Measurements from ENCODE around the gene PSPH. TPM values are rescaled to one million over a fixed set of nuclear protein-coding genes. Genes with fewer than 3 reads are reported as not detected.
A peak's percentile ranks its signal among the peaks of the same experiment; 100 is the strongest.
"Not testable (repeated sequence)": the region's sequence is repeated elsewhere in the genome, so short reads cannot be mapped to it uniquely, and the experiment has no call there.

The PSPH gene
- total RNA-seq = 11.4 to 37.5 TPM (median 35.9 TPM) in 3 replicates
- long read RNA-seq, transcript PSPH-202 (8 exons, 2,178 nt) = major isoform, 5 of 64 reads
- long read RNA-seq, partial matches to known transcripts = 48 of 64 reads
- long read RNA-seq, other reads (novel, unspliced or antisense) = 9 of 64 reads

DNA sequence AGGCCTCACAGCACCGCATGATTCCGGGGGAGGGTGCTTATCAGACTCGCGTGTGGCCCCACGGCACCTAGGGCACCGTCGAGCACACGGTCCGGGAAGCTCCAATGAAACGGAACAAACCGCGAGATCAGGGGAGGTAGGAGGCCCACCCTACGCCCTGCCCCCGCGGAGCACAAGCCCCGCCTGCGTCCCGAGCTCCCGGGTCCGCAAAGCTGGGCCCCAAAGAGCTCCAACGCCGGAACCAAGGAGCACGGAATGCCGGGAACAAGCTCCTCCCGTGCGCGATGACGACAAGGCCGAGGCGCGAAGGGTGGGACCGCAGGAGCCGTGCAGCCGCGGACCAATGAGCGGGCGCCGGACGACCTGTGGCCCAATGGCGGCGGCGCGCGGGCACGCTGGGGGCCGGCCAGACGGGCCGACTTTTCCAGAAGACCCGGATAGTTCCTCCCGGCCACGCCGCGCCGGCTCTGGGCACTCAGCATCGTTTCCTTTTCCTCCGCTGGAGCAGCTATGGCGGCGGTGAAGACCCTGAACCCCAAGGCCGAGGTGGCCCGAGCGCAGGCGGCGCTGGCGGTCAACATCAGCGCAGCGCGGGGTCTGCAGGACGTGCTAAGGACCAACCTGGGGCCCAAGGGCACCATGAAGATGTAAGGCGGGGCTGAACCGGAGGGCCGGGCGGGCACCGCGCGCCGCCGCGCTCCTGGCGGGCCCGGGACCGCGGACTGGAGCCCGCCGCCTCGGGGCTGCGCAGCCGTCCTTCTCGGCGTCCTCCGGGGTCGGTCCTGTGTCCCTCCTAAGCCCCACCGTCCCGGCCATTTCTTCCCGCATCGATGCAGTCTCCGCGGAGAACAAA lies at the start of gene PSPH, which contains the start of gene CCT6A:
TSS of gene PSPH (minus strand) at position 106 of the 853 bp plus-strand sequence. CDS start 30,232 bp downstream, outside the sequence.
TSS of gene CCT6A (plus strand) at position 427 of the 853 bp plus-strand sequence. CDS start at position 511, 84 bp downstream.
- no peaks in the 10 kb centered on the region for H3K9me3 Mint-ChIP-seq (ENCODE audit: low read depth)
- TF ChIP-seq, protein P1, sequence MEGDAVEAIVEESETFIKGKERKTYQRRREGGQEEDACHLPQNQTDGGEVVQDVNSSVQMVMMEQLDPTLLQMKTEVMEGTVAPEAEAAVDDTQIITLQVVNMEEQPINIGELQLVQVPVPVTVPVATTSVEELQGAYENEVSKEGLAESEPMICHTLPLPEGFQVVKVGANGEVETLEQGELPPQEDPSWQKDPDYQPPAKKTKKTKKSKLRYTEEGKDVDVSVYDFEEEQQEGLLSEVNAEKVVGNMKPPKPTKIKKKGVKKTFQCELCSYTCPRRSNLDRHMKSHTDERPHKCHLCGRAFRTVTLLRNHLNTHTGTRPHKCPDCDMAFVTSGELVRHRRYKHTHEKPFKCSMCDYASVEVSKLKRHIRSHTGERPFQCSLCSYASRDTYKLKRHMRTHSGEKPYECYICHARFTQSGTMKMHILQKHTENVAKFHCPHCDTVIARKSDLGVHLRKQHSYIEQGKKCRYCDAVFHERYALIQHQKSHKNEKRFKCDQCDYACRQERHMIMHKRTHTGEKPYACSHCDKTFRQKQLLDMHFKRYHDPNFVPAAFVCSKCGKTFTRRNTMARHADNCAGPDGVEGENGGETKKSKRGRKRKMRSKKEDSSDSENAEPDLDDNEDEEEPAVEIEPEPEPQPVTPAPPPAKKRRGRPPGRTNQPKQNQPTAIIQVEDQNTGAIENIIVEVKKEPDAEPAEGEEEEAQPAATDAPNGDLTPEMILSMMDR (IDR thresholded peaks at IDR 0.05) = no peak
- peak within 1 kb of the TSS; percentile 96 for H3K27ac Mint-ChIP-seq (ENCODE audit: unreplicated experiment)
- DNase-seq (ENCODE audit: low spot score) = peak; percentile 99
- H3K27me3 Mint-ChIP-seq (ENCODE audit: low read depth) = no peaks in the 10 kb centered on the region
- H3K4me3 Mint-ChIP-seq (ENCODE audit: unreplicated experiment) = peak within 1 kb of the TSS; percentile 94
- peaks cover 6% of the 10 kb centered on the region for H3K36me3 Mint-ChIP-seq (ENCODE audit: low read depth)
- H3K4me1 Mint-ChIP-seq (ENCODE audit: low read depth) = peaks cover 59% of the 10 kb centered on the region

DNA sequence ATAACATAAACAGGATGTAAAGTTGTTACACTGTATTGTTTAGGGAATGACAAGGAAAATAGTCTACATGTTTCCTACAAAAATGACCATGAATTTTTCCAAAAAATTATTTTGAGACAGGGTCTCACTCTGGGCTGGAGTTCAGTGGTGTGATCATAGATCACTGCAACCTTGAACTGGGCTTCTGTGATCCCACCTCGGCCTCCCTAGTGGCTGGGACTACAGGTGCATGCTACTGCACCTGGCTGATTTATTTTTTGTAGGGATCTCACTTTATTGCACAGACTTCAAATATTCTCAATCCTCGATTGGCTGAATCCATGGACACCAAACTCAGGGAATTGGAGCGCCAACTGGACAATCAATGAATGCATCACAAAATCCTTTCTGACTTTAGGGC lies 48.4 kb upstream of the PSPH start:
- H3K4me3 Mint-ChIP-seq (ENCODE audit: unreplicated experiment) = no peak overlapping the region
- H3K27me3 Mint-ChIP-seq (ENCODE audit: low read depth) = no peaks in the 10 kb centered on the region
- peak; percentile 8 for DNase-seq (ENCODE audit: low spot score)
- no peak overlapping the region for H3K27ac Mint-ChIP-seq (ENCODE audit: unreplicated experiment)
- peaks cover 3% of the 10 kb centered on the region for H3K4me1 Mint-ChIP-seq (ENCODE audit: low read depth)
- H3K9me3 Mint-ChIP-seq (ENCODE audit: low read depth) = no peaks in the 10 kb centered on the region
- TF ChIP-seq, protein P1 (IDR thresholded peaks at IDR 0.05) = no peak
- peaks cover 6% of the 10 kb centered on the region for H3K36me3 Mint-ChIP-seq (ENCODE audit: low read depth)

DNA sequence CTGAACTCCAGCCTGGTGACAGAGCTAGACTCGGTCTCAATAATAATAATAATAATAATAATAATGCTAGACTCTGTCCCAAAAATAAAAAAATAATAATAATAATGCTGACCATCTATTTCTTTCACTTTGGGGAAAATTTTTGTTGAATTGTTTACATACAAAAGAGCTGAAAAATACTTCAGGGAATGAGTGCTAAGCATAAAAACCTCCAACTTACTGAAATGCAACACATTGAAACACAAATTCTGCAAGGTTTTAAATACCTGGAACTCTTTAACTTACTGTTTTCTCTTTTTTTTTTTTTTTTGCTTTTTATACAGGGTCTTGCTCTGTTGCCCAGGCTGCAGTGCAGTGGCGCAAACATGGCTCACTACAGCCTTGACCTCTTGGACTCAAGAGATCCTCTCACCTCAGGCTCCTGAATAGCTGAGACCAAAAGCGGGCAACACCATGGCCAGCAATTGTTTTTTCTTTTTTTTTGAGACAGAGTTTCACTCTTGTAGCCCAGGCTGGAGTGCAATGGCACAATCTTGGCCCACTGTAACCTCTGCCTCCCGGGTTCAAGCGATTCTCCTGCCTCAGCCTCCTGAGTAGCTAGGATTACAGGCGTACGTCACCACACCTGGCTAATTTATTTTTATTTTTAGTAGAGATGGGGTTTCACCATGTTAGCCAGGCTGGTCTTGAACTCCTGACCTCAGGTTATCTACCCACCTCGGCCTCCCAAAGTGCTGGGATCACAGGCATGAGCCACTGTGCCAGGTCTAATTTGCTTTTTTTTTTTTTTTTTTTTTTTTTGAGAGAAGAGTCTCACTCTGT lies 47.2 kb upstream of the PSPH start:
- not testable (repeated sequence) for H3K9me3 Mint-ChIP-seq (ENCODE audit: low read depth); H3K4me1 Mint-ChIP-seq (ENCODE audit: low read depth); H3K36me3 Mint-ChIP-seq (ENCODE audit: low read depth); H3K27ac Mint-ChIP-seq (ENCODE audit: unreplicated experiment); H3K4me3 Mint-ChIP-seq (ENCODE audit: unreplicated experiment); H3K27me3 Mint-ChIP-seq (ENCODE audit: low read depth)
- DNase-seq (ENCODE audit: low spot score) = peak; percentile 32

DNA sequence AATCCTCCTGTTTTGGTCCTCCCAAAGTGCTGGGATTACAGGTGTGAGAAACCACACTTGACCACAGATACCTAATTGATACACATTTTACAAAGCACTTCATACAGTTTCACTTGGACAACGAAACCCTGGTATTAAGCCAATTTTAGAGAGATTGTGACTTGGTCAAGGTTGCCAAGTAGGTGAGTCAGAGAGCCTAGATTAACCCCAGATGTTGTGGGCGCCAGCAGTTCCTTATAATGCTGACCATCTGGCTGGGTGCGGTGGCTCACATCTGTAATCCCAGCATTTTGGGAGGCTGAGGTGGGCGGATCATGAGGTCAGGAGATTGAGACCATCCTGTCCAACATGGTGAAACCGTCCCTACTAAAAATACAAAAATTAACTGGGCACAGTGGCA lies 46.5 kb upstream of the PSPH start:
- TF ChIP-seq, protein P1 (IDR thresholded peaks at IDR 0.05) = no peak
- H3K36me3 Mint-ChIP-seq (ENCODE audit: low read depth) = peaks cover 2% of the 10 kb centered on the region
- peaks cover 9% of the 10 kb centered on the region for H3K4me1 Mint-ChIP-seq (ENCODE audit: low read depth)
- peak; percentile 9 for DNase-seq (ENCODE audit: low spot score)
- H3K9me3 Mint-ChIP-seq (ENCODE audit: low read depth) = no peaks in the 10 kb centered on the region
- H3K27ac Mint-ChIP-seq (ENCODE audit: unreplicated experiment) = no peak overlapping the region
- no peak overlapping the region for H3K4me3 Mint-ChIP-seq (ENCODE audit: unreplicated experiment)
- no peaks in the 10 kb centered on the region for H3K27me3 Mint-ChIP-seq (ENCODE audit: low read depth)

DNA sequence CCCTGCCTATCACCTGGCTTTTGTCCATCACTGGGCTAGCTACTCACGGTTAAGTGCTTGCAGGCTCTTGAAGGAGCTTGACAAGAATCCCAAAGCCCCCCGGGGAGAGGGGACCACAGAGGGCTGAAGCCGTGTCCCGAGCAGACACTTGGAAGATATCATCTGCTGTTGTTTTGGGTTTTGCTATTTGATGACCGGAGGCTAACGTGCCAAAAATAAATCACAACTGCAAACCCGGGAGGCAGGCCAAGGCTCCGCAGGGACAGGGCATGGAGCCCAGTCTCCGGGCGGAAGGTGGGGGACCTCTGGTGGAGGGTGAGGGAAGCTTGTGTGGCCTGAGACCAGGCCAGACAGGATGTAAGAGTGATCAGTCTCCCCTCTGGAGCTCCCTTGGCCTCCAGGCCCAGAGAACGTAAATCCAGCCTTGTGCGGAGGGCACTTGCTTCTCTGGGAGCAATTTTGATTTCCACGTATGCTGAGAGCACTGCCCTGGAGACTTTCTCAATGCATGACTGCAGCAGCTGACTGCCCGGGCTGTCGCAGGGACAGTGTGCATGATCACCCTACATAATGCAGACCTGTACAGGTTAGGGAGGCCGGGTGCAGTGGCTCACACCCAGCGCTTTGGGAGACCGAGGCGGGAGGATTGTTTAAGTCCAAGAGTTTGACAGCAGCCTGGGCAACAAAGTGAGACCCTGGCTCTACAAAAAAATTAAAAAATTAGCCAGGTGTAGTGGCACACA lies 41.7 kb upstream of the PSPH start, which contains the start of gene PHKG1:
TSS of gene PHKG1 (minus strand) at position 164 of the 743 bp plus-strand sequence. CDS start 4,011 bp downstream, outside the sequence.
- TF ChIP-seq, protein P1 (IDR thresholded peaks at IDR 0.05) = peak; percentile 77
- Mint-ChIP-seq H3K27ac (ENCODE audit: unreplicated experiment) (peak within 1 kb of the TSS; percentile 57), H3K4me3 (ENCODE audit: unreplicated experiment) (no peak within 1 kb of the TSS), H3K27me3 (ENCODE audit: low read depth) (no peaks in the 10 kb centered on the region), H3K9me3 (ENCODE audit: low read depth) (no peaks in the 10 kb centered on the region), H3K4me1 (ENCODE audit: low read depth) (peaks cover 22% of the 10 kb centered on the region), H3K36me3 (ENCODE audit: low read depth) (peaks cover 3% of the 10 kb centered on the region)
- no peak for DNase-seq (ENCODE audit: low spot score)

DNA sequence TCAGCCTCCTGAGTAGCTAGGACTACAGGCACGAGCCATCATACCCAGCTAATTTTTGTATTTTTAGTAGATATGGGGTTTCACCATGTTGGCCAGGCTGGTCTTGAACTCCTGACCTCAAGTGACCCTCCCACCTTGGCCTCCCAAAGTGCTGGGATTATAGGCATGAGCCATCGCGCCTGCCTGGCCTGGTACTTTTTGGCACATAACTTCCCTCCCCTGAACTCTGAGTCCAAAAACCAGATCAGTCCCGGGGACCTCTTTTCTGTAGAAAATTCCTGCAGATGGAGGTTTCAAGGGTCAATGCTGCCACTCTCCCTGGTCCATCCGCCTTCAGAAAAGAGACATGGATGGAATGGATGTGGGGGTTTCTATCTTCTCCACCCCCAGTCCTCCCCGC lies 41.1 kb upstream of the PSPH start:
- DNase-seq (ENCODE audit: low spot score); H3K27ac Mint-ChIP-seq (ENCODE audit: unreplicated experiment); H3K4me3 Mint-ChIP-seq (ENCODE audit: unreplicated experiment); H3K36me3 Mint-ChIP-seq (ENCODE audit: low read depth); H3K27me3 Mint-ChIP-seq (ENCODE audit: low read depth); H3K9me3 Mint-ChIP-seq (ENCODE audit: low read depth): not testable (repeated sequence)
- H3K4me1 Mint-ChIP-seq (ENCODE audit: low read depth) = peaks cover 22% of the 10 kb centered on the region
